GM21737 (cell line): ENCODE results near the gene RHOXF2.
"Not testable (repeated sequence)": the region's sequence is repeated elsewhere in the genome, so short reads cannot be mapped to it uniquely, and the experiment has no call there.

Experiments used
- ATAC-seq: cut with Tn5 transposase; IDR thresholded peaks from one replicate; pipeline ENCODE4 v1.9.1; 2021; ENCODE audit warnings: mild to moderate bottlenecking, moderate library complexity; ENCODE audit not compliant: unreplicated experiment

The RHOXF2 gene

DNA sequence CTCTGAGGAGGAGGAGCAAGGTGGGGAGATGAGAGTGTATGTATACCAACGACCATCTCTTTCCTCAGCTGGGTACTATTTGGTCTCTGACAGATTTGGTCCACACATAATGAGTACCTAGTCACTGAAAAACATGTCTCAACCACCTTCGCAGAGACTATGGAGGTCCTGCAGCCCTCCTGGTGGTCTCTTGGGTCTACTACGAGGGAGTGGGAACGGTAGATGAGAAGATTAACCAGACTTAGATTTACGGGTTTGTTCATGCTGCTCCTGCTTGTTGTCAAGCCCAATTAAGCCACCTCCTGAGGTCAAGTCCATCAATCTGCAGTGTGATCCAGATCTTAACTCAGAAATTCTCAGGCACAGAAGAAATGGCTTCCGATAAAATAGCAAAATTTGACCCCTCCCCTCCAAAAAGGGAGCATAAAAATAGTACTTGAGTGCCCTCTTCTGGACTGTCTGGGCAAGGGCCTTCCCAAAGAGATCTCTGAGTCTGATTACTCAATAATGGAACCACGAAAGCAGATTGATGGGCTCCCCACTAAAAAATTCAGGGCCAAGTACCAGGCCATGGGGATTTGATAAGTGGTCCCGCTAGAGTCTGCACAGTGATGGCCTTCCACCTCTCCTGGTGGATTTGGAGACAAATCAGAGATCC is 38.3 kb downstream of the RHOXF2 start:
- not testable (repeated sequence) for ATAC-seq

DNA sequence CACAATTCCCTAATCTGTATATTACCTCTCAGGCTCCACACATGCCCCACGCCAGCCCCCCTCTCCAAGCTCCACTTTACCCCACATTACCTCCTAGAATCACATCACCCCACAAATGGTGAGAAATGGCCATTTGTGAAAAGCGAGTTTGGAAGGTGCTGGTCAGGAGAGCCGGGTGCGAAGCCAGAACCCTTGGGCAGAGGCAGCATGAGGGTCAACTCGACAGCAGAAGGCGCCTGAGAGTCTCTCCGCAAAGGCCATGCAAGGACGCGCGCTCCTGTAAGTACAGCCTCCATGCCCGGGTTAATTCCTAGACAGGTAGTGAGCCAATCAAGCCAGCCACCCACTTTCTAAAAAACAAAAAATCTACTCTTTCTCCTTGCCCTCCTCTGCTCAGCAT is 42.4 kb downstream of the RHOXF2 start:
- no peak for ATAC-seq

DNA sequence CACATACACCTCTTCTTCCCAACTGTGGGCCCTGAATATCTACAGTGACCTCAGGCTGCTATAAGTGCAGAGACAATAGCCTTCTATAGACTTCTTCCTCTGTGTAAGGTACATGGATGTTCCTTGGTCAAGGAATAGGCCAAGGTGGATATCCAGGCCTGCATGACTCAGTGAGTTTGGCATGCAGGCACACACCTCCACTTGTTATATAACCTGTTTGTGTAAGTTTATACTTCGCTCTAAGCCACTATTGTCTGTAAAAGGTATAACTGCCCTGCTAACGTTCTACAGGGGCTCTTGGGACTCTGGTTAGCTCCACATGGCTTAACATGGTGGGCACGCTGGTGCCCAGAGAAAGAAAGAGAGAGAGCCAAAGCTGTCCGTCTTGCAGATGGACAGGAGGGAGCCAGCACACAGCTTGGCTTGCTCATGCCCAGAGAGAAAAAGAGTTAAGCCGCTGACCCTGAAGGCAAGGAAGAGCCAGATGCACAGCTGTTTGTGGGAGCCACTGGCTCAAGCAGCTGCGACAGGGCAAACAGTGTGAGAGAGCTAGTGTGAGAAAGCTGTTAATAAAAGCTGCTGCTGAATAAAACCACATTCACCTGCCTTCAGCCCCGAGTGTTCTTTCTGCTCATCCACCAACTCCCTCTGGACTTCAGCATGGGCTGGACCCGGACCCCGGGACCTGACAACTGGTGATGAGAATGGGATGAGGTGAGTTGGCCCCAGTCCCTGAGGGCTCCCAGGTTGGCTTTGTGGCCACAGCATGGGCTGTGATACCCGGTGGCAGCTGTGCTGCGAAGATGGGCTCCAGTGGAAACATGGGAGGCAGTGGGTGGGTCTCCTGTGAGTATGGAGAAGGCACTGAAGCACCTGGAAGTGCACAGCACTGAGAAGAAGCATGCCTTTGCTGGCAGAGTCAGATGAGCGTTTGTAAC is 47.7 kb downstream of the RHOXF2 start:
- ATAC-seq: no peak

DNA sequence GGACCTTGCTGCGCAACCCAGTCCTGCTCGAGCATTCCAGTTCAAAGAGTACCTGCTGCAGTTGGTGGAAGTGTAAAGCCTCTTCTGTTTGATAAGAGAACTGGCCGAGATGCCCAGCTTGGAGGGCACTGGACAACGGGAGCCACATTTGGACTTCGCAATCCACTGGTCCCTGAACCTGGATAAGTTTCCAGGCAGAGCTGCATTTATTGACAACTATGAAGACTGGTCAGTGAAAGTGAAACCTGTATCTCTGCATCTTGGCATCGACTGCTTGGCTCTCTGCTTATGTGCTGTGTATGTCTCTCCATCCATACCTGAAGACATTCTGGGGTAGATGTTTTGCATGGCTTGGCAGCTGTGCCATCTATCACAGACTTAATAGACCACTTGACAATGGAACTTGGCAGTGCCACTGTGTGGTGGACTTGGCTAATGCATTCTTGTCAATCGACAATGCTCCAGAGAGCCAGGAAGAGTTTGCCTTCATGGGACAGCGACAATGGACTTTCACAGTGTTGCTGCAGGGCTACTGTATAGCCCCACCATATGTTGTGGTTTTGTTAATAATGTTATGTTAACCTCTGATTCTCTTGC is 48.7 kb downstream of the RHOXF2 start:
- no peak for ATAC-seq

DNA sequence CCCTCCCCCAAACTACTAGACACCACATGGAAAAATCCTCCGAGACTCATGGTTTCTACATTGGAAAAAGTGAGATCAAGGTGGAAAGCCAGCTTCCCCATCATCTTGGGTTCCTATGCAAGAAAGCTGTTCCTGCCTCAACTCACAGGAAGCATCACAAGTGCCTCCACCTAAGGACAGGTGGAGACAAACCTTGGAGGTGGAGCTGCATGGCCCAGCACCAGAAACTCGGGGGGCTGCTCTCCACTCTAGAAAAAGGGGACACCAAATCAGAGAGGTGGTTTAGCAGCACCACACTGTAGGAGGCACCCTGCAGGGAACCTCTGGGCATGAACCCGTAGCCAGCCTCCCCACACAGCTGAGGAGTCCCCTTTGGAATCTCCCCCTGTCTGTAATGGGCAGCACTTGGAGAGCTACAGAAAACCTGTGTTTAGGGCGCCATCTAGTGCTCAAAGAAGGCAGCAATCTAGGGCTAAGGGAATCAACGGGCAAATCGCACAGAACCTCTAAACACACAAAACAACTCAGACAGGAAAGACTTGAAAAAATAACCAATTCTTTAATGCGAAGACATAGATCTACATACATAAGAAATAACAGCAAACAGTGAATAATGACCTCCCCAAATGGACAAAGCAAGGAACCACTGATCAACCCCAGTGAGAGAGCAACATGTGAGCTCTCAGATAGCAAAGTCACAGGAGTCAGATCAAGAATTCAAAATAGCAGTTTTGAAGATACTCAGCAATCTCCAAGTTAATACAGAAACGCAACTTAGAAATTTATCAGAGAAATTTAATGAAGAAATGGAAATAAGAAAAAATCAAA is 55.2 kb downstream of the RHOXF2 start:
- peak; percentile 59 for ATAC-seq
